B cell (primary cell): ENCODE data around the gene MICAL3. TPM values are rescaled to one million over a fixed set of nuclear protein-coding genes. Genes with fewer than 3 reads are reported as not detected.

Experiments
- ATAC-seq: fragments of 200-7000 bp; cut with Tn5 transposase; one replicate; pipeline ENCODE4 v1.10.0; 2021; ENCODE audit warnings: low read depth, mild to moderate bottlenecking, moderate number of reproducible peaks, moderate library complexity
- CTCF ChIA-PET: fragments of 350-600 bp; sonication (Branson Sonifier 250); formaldehyde crosslinking; loops from one replicate; lab custom pipeline; 2021; ENCODE audit warnings: antibody characterized with exemption, inconsistent platforms; lab: Charles Lee
- POLR2A ChIA-PET: fragments of 350-600 bp; sonication (Branson Sonifier 250); formaldehyde crosslinking; loops from one replicate; lab custom pipeline; 2021; ENCODE audit warnings: antibody characterized with exemption; lab: Charles Lee
- DNase-seq: peaks from one replicate; pipeline ENCODE4 v3.0.0; 2013
- H2AFZ ChIP-seq: 2 replicates; pipeline ENCODE4 v1.6.1; 2012; ENCODE audit warnings: mild to moderate bottlenecking, low read depth, low read length; ENCODE audit not compliant: insufficient read depth, poor library complexity, severe bottlenecking
- H3K27ac ChIP-seq, 2 donors: 1 replicate in 1 of 2; 2 replicates in 1 of 2; pipeline ENCODE4 v1.5.1; 2012 to 2013; ENCODE audit warnings: low read length in 2 of 2, mild to moderate bottlenecking in 2 of 2, moderate library complexity in 1 of 2
- H3K27me3 ChIP-seq, 4 experiments: fragments of 200-600 bp in 1 of 4; sonication (generic) in 1 of 4; replicated peaks in 1 of 4; 1 replicate in 2 of 4; 2 replicates in 2 of 4; pipeline versions ENCODE4 v1.6.1 to v1.7.0; 2013 to 2016; ENCODE audit warnings: low read length in 3 of 4, mild to moderate bottlenecking in 2 of 4, mixed read lengths in 1 of 4, moderate library complexity in 1 of 4; ENCODE audit not compliant: insufficient read depth in 4 of 4, control insufficient read depth in 3 of 4; ENCODE audit errors: control extremely low read depth in 1 of 4
- H3K36me3 ChIP-seq, 2 experiments: replicated peaks in 1 of 2; 1 replicate in 1 of 2; 2 replicates in 1 of 2; pipeline versions ENCODE4 v1.6.1 to v1.7.1; 2013; ENCODE audit warnings: low read length in 1 of 2; ENCODE audit not compliant: insufficient read depth in 2 of 2, control insufficient read depth in 1 of 2; ENCODE audit errors: control extremely low read depth in 1 of 2, extremely low read depth in 1 of 2
- H3K4me1 ChIP-seq, 2 donors: fragments of 200-600 bp in 1 of 2; sonication (generic) in 1 of 2; 1 replicate in 1 of 2; 2 replicates in 1 of 2; pipeline versions ENCODE4 v1.5.1 to v1.6.1; 2013 to 2017; ENCODE audit warnings: low read length in 2 of 2; ENCODE audit not compliant: control insufficient read depth in 2 of 2, insufficient read depth in 2 of 2
- H3K4me2 ChIP-seq: replicated peaks from 2 replicates; pipeline ENCODE3; 2012; ENCODE audit warnings: mild to moderate bottlenecking, low read depth, low read length; ENCODE audit not compliant: poor library complexity, severe bottlenecking
- H3K4me3 ChIP-seq, 5 experiments: fragments of 200-600 bp in 1 of 5; sonication (generic) in 1 of 5; 1 replicate in 3 of 5; 2 replicates in 2 of 5; pipeline versions ENCODE4 v1.5.1 to v1.7.0; 2011 to 2016; ENCODE audit warnings: low read length in 4 of 5, mild to moderate bottlenecking in 4 of 5, low read depth in 2 of 5, control low read depth in 1 of 5, moderate library complexity in 1 of 5; ENCODE audit not compliant: insufficient read depth in 1 of 5; ENCODE audit errors: control extremely low read depth in 1 of 5, extremely low read depth in 1 of 5
- H3K79me2 ChIP-seq: fragments of 200-600 bp; sonication (generic); one replicate; pipeline ENCODE4 v1.6.0; 2016; ENCODE audit warnings: low read length; ENCODE audit not compliant: control insufficient read depth, insufficient read depth
- H3K9ac ChIP-seq: fragments of 200-600 bp; sonication (generic); 2 replicates; pipeline ENCODE4 v1.6.1; 2017; ENCODE audit warnings: mild to moderate bottlenecking, low read length, moderate library complexity
- H3K9me3 ChIP-seq, 3 donors: one replicate each; pipeline versions ENCODE4 v1.6.1 to v1.7.1; 2013; ENCODE audit warnings: low read length in 2 of 3; ENCODE audit not compliant: control insufficient read depth in 2 of 3, insufficient read depth in 1 of 3; ENCODE audit errors: control extremely low read depth in 1 of 3
- H4K20me1 ChIP-seq: 2 replicates; pipeline ENCODE4 v1.6.0; 2012; ENCODE audit warnings: mild to moderate bottlenecking, low read length; ENCODE audit not compliant: insufficient read depth, control insufficient read depth, poor library complexity, severe bottlenecking
- H3K27ac Mint-ChIP-seq: one replicate; pipeline ENCODE4 v1.8.0; 2021; ENCODE audit warnings: mixed read lengths
- H3K27me3 Mint-ChIP-seq: one replicate; pipeline ENCODE4 v1.8.0; 2021; ENCODE audit warnings: mixed read lengths
- H3K4me1 Mint-ChIP-seq: one replicate; pipeline ENCODE4 v1.8.0; 2021; ENCODE audit warnings: mixed read lengths
- H3K4me3 Mint-ChIP-seq: one replicate; pipeline ENCODE4 v1.8.0; 2021; ENCODE audit warnings: mixed read lengths
- H3K9me3 Mint-ChIP-seq: one replicate; pipeline ENCODE4 v1.8.0; 2022; ENCODE audit warnings: mixed read lengths; ENCODE audit not compliant: insufficient read depth
- CTCF ChIP-seq: fragments of 200-600 bp; IDR thresholded peaks from one replicate; pipeline ENCODE4 v1.8.0; 2022; ENCODE audit warnings: antibody characterized with exemption, mild to moderate bottlenecking
- EZH2 ChIP-seq: IDR thresholded peaks from 2 replicates; pipeline ENCODE4 v1.6.1; 2012; ENCODE audit warnings: borderline replicate concordance, low read depth, mild to moderate bottlenecking, moderate library complexity, low read length; ENCODE audit not compliant: insufficient read depth, poor library complexity, severe bottlenecking
- WGBS: methylation state at CpG from one replicate; pipeline ENCODE4 v1.1.5; 2013; ENCODE audit warnings: missing lambda C conversion rate; ENCODE audit not compliant: insufficient coverage; 5-methylcytosine and 5-hydroxymethylcytosine counted together
- intact Hi-C: fragments of 100-400 bp; cut with micrococcal nuclease; formaldehyde crosslinking; loops from one replicate; pipeline ENCODE4 v1.10.0; 2022
- polyA plus RNA-seq: library from polyadenylated mRNA; depleted of rRNA; stranded (reverse); fragments of >200 nt; gene quantifications from 2 replicates; pipeline ENCODE4 v1.2.3, GENCODE V29; 2012
- total RNA-seq, 2 donors: library from RNA; stranded (reverse); fragments of 120-200 nt in 1 of 2; gene quantifications; 1 replicate in 1 of 2; 2 replicates in 1 of 2; pipeline versions ENCODE4 v1.2.3 to v1.2.4, GENCODE V29; 2013 to 2022

Gene MICAL3
- total and polyA plus RNA-seq, 2 donors (not counting 1 experiment from before 2014, with no cell fraction given), result 50.5 to 253 TPM

- 90% methylated on average over 25 of the region's 27 CpGs for WGBS
- peaks cover 51% of the 10 kb centered on the region for H3K79me2 ChIP-seq
Measured at GRCh38 chr22:17774926-17775685, 249.3 kb downstream of the MICAL3 start.

More at GRCh38 chr22:17774926-17775685, 249.3 kb downstream of the MICAL3 start:
- Histone ChIP-seq H3K9me3 (peaks cover 0 to 7% (median 0%) of the 10 kb centered on the region in 3 donors), H3K9ac (peak overlapping the region; percentile 52), H3K27me3 (no peaks in the 10 kb centered on the region), H3K36me3 (no peaks in the 10 kb centered on the region), H3K4me3 (peak overlapping the region in 1 of 5 experiments; percentile 56), H2AFZ (peak overlapping the region; percentile 5), H3K27ac (peak overlapping the region; percentile 82 to 97), H4K20me1 (peaks cover 13% of the 10 kb centered on the region), H3K4me2 (peak overlapping the region; percentile 99), H3K4me1 (peaks cover 72 to 88% of the 10 kb centered on the region in 2 donors)
- Mint-ChIP-seq H3K27ac (peak overlapping the region; percentile 78), H3K9me3 (no peaks in the 10 kb centered on the region), H3K27me3 (no peaks in the 10 kb centered on the region), H3K4me3 (peak overlapping the region; percentile 58), H3K4me1 (peaks cover 80% of the 10 kb centered on the region)
- DNase-seq (no peak), ATAC-seq (no peak)
- TF ChIP-seq CTCF, result no peak
- TF ChIP-seq EZH2, result no peak
- ChIA-PET POLR2A (no interaction called here), CTCF (interaction anchor here (6.6 kb wide), 1 partner anchor 10 kb away, joined by 73 read pairs; no protein-coding TSS in a partner anchor)
- intact Hi-C loops, result loop anchor here (5.0 kb wide), 1 partner anchor 227 kb away; no protein-coding TSS in a partner anchor
